Measurements from ENCODE around the gene ABCD1.
"Not testable (repeated sequence)": the region's sequence is repeated elsewhere in the genome, so short reads cannot be mapped to it uniquely, and the experiment has no call there.

DNA sequence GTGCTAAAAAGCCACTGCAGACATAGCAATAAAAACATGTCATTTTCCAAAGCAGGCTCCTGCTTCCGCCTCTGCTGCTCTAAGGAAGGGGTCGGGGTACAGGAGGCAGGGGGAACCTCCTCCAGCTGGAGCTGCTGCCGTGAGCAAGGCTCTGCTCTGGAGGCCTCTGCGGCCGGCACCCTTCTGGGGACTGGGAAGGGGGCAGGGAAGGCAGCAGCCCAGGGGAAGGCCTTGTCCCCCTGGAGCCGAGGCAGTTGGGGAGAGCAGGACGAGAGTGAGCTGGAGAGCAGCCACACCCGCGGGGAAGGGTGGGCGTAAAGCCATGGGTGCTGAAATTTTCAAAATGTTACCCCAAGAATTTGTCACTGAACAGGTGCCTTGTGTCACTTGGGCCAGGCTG, 28.1 kb upstream of the ABCD1 start:
- not testable (repeated sequence) for TF ChIP-seq CTCF, POLR2AphosphoS5 (IDR thresholded peaks at IDR 0.05)
